ENCODE results near the gene VPS50. TPM values are rescaled to one million over a fixed set of nuclear protein-coding genes. Genes with fewer than 3 reads are reported as not detected.

Gene VPS50
- total RNA-seq, 1 experiment from 2014 or later: 20.8 TPM

Other genes with a start within 250 kb of the VPS50 start
- 11.1 and 19.7 TPM in 2 replicates for gene SAMD9, start 114.4 kb upstream of the VPS50 start, total RNA-seq (2014; rRNA removed; shearing (Covaris generic))
- gene SAMD9L, start 84.0 kb upstream of the VPS50 start, total RNA-seq (2014; rRNA removed; shearing (Covaris generic)): 13.1 and 16.4 TPM in 2 replicates
- not detected in 2 replicates for gene HEPACAM2, start 5.9 kb upstream of the VPS50 start, total RNA-seq (2014; rRNA removed; shearing (Covaris generic))

Data from SJSA1 (cell line).